Neural cell (in vitro differentiated cells): ENCODE data around the gene ACHE. TPM values are rescaled to one million over a fixed set of nuclear protein-coding genes. Genes with fewer than 3 reads are reported as not detected.

Experiments used
- H2AFZ ChIP-seq: fragments of 200-600, 300-800 bp; sonication (generic), shearing (Covaris generic); 2 replicates; pipeline ENCODE4 v1.6.0; 2014; ENCODE audit warnings: low read depth, mild to moderate bottlenecking, antibody characterized with exemption, low read length, moderate library complexity
- H3F3A ChIP-seq: fragments of 200-600 bp; shearing (Covaris generic); 2 replicates; pipeline ENCODE4 v1.6.1; 2016; ENCODE audit warnings: mild to moderate bottlenecking, moderate library complexity, mixed read lengths, antibody characterized with exemption, low read length; ENCODE audit not compliant: insufficient read depth, poor library complexity, severe bottlenecking
- H3K27ac ChIP-seq: fragments of 200-600, 300-800 bp; sonication (generic), shearing (Covaris generic); 2 replicates; pipeline ENCODE4 v1.5.1; 2014; ENCODE audit warnings: mild to moderate bottlenecking, low read length, moderate library complexity
- H3K27me3 ChIP-seq: fragments of 300-800, 200-600 bp; sonication (generic), shearing (Covaris generic); 2 replicates; pipeline ENCODE4 v1.6.0; 2014; ENCODE audit warnings: mild to moderate bottlenecking, low read depth, low read length, moderate library complexity; ENCODE audit not compliant: insufficient read depth
- H3K36me3 ChIP-seq: fragments of 300-800, 200-600 bp; sonication (generic), shearing (Covaris generic); 2 replicates; pipeline ENCODE4 v1.5.1; 2014; ENCODE audit warnings: mild to moderate bottlenecking, antibody characterized with exemption, low read length, moderate library complexity; ENCODE audit not compliant: insufficient read depth
- H3K4me2 ChIP-seq: fragments of 300-800, 200-600 bp; sonication (generic), shearing (Covaris generic); 2 replicates; pipeline ENCODE4 v1.6.0; 2014; ENCODE audit warnings: mild to moderate bottlenecking, low read length
- H3K4me3 ChIP-seq: fragments of 300-800, 200-600 bp; sonication (generic), shearing (Covaris generic); 2 replicates; pipeline ENCODE4 v1.5.1; 2014; ENCODE audit warnings: mild to moderate bottlenecking, low read length, moderate library complexity
- H3K79me2 ChIP-seq: fragments of 200-600 bp; shearing (Covaris generic); replicated peaks from 2 replicates; pipeline ENCODE4 v1.6.0; 2014; ENCODE audit warnings: mild to moderate bottlenecking, low read length, moderate library complexity; ENCODE audit not compliant: insufficient read depth
- H3K9ac ChIP-seq: fragments of 300-800, 200-600 bp; sonication (generic), shearing (Covaris generic); 2 replicates; pipeline ENCODE4 v1.6.1; 2016; ENCODE audit warnings: mild to moderate bottlenecking, low read length, mixed read lengths
- H3K9me2 ChIP-seq: fragments of 200-600 bp; shearing (Covaris generic); 2 replicates; pipeline ENCODE4 v1.6.1; 2016; ENCODE audit warnings: mild to moderate bottlenecking, low read length, mixed read lengths; ENCODE audit not compliant: insufficient read depth
- H3K9me3 ChIP-seq: fragments of 200-600, 300-800 bp; sonication (generic), shearing (Covaris generic); 2 replicates; pipeline ENCODE4 v1.6.1; 2016; ENCODE audit warnings: mild to moderate bottlenecking, mixed run types, low read length, moderate library complexity, mixed read lengths
- H4K20me1 ChIP-seq: fragments of 200-600 bp; shearing (Covaris generic); 2 replicates; pipeline ENCODE4 v1.6.1; 2016; ENCODE audit warnings: mild to moderate bottlenecking, mixed run types; ENCODE audit not compliant: insufficient read depth
- CTCF ChIP-seq: fragments of 450-650 bp; IDR thresholded peaks from 2 replicates; pipeline ENCODE4 v1.5.1; 2014; ENCODE audit warnings: antibody characterized with exemption, mild to moderate bottlenecking, moderate library complexity; ENCODE audit not compliant: poor library complexity, severe bottlenecking
- EP300 ChIP-seq: fragments of 450-650 bp; conservative IDR thresholded peaks from 2 replicates; pipeline ENCODE4 v1.6.1; 2014; ENCODE audit warnings: antibody characterized with exemption, mild to moderate bottlenecking, moderate library complexity; ENCODE audit not compliant: poor library complexity, severe bottlenecking
- EZH2 ChIP-seq: fragments of 200-600, 300-800 bp; shearing (Covaris generic), sonication (generic); IDR thresholded peaks from 2 replicates; pipeline ENCODE4 v1.6.1; 2014; ENCODE audit warnings: antibody characterized with exemption, low read length, borderline replicate concordance, mild to moderate bottlenecking; ENCODE audit not compliant: insufficient read depth, poor library complexity, severe bottlenecking
- MXI1 ChIP-seq: fragments of 450-650 bp; conservative IDR thresholded peaks from 2 replicates; pipeline ENCODE4 v1.6.1; 2014; ENCODE audit warnings: antibody characterized with exemption, mild to moderate bottlenecking; ENCODE audit not compliant: poor library complexity, severe bottlenecking
- POLR2AphosphoS5 ChIP-seq: IDR thresholded peaks from 2 replicates; pipeline ENCODE4 v1.6.1; 2012
- RAD21 ChIP-seq: fragments of 450-650 bp; conservative IDR thresholded peaks from 2 replicates; pipeline ENCODE4 v1.6.1; 2014; ENCODE audit warnings: antibody characterized with exemption, mild to moderate bottlenecking, moderate library complexity
- REST ChIP-seq: IDR thresholded peaks from 2 replicates; pipeline ENCODE4 v1.6.1; 2012; ENCODE audit warnings: borderline replicate concordance
- SMC3 ChIP-seq: fragments of 450-650 bp; conservative IDR thresholded peaks from 2 replicates; pipeline ENCODE4 v1.6.1; 2014; ENCODE audit warnings: antibody characterized with exemption, mild to moderate bottlenecking, moderate library complexity; ENCODE audit not compliant: poor library complexity
- TAF1 ChIP-seq: IDR thresholded peaks from 2 replicates; pipeline ENCODE4 v1.6.1; 2012; ENCODE audit warnings: low read depth
- polyA plus RNA-seq: library from polyadenylated mRNA; depleted of rRNA; stranded (reverse); fragments of >200 nt; gene quantifications from 2 replicates; pipeline ENCODE4 v1.2.3, GENCODE V29; 2014

Gene ACHE
- polyA plus RNA-seq, 1 donor from 2014 or later = 12.2 TPM

- H4K20me1 ChIP-seq = peaks cover 6% of the 10 kb centered on the region
- H3K9ac ChIP-seq = no peak overlapping the region
- H3K27me3 ChIP-seq = no peaks in the 10 kb centered on the region
- no peaks in the 10 kb centered on the region for H3K9me3 ChIP-seq
- H3K4me2 ChIP-seq = no peak overlapping the region
- H3K79me2 ChIP-seq = peaks cover 28% of the 10 kb centered on the region
- H3K36me3 ChIP-seq = peaks cover 10% of the 10 kb centered on the region
- no peak overlapping the region for H3K4me3 ChIP-seq
- no peak overlapping the region for H2AFZ ChIP-seq
- no peaks in the 10 kb centered on the region for H3F3A ChIP-seq
- H3K9me2 ChIP-seq = no peaks in the 10 kb centered on the region
- no peak for TF ChIP-seq TAF1
- no peak for TF ChIP-seq RAD21
- no peak for TF ChIP-seq EP300
- TF ChIP-seq POLR2AphosphoS5 = no peak
- no peak for TF ChIP-seq REST
- TF ChIP-seq EZH2 = no peak
- no peak for TF ChIP-seq SMC3
- TF ChIP-seq MXI1 = no peak
- TF ChIP-seq CTCF = no peak
- H3K27ac ChIP-seq = no peak overlapping the region
These were observed 12.7 kb downstream of the ACHE start for GRCh38 chr7:100882785-100883526.

- Histone ChIP-seq H3K9me2 (no peaks in the 10 kb centered on the region), H3K4me3 (no peak overlapping the region), H3K36me3 (peaks cover 2% of the 10 kb centered on the region), H3K4me2 (no peak overlapping the region), H3K79me2 (peaks cover 36% of the 10 kb centered on the region), H4K20me1 (peaks cover 6% of the 10 kb centered on the region), H2AFZ (no peak overlapping the region), H3K27ac (no peak overlapping the region), H3K27me3 (no peaks in the 10 kb centered on the region), H3F3A (no peaks in the 10 kb centered on the region), H3K9me3 (no peaks in the 10 kb centered on the region), H3K9ac (no peak overlapping the region)
- no peak for TF ChIP-seq CTCF
- TF ChIP-seq MXI1 = no peak
- TF ChIP-seq EP300 = no peak
- TF ChIP-seq SMC3 = no peak
- no peak for TF ChIP-seq TAF1
- TF ChIP-seq RAD21 = no peak
- no peak for TF ChIP-seq REST
- no peak for TF ChIP-seq EZH2
- no peak for TF ChIP-seq POLR2AphosphoS5
These were observed 13.5 kb downstream of the ACHE start for GRCh38 chr7:100882201-100882600.
